Gastrocnemius medialis (tissue), 4 donors: ENCODE results near the gene VRK3. TPM values are rescaled to one million over a fixed set of nuclear protein-coding genes. Genes with fewer than 3 reads are reported as not detected.

Experiments used
- ATAC-seq, 2 donors: fragments of 150-250 bp; one replicate each; pipeline ENCODE4 v1.9.1; 2016
- DNase-seq, 2 donors: peaks; one replicate each; pipeline ENCODE4 v3.0.0-alpha.2; 2019
- H3K27ac ChIP-seq, 4 donors: fragments of 200-600 bp; sonication (generic); 1 replicate in 1 of 4; 2 replicates in 3 of 4; pipeline ENCODE4 v1.5.1; 2016 to 2018; ENCODE audit warnings: mild to moderate bottlenecking in 2 of 4, moderate library complexity in 1 of 4
- H3K27me3 ChIP-seq, 3 donors: fragments of 200-600 bp; sonication (generic) in 2 of 3; 1 replicate in 1 of 3; 2 replicates in 2 of 3; pipeline versions ENCODE4 v1.5.1 to v1.6.0; 2016 to 2019; ENCODE audit warnings: mild to moderate bottlenecking in 1 of 3, moderate library complexity in 1 of 3
- H3K36me3 ChIP-seq, 2 donors: fragments of 200-600 bp; sonication (generic) in 1 of 2; one replicate each; pipeline ENCODE4 v1.5.1; 2017 to 2018
- H3K4me1 ChIP-seq, 2 donors: fragments of 200-600 bp; sonication (generic) in 1 of 2; one replicate each; pipeline ENCODE4 v1.5.1; 2016 to 2017; ENCODE audit warnings: mild to moderate bottlenecking in 2 of 2
- H3K4me3 ChIP-seq, 4 donors: fragments of 200-600 bp; sonication (generic) in 3 of 4; 1 replicate in 1 of 4; 2 replicates in 3 of 4; pipeline ENCODE4 v1.5.1; 2016 to 2019; ENCODE audit warnings: mild to moderate bottlenecking in 2 of 4
- H3K9me3 ChIP-seq, 3 donors: fragments of 200-600 bp; sonication (generic) in 2 of 3; 1 replicate in 1 of 3; 2 replicates in 2 of 3; pipeline ENCODE4 v1.5.1; 2016 to 2019
- POLR2A ChIP-seq, 2 donors: fragments of 450-650 bp; IDR thresholded peaks; one replicate each; pipeline ENCODE4 v1.6.1; 2017; ENCODE audit warnings: antibody characterized with exemption in 2 of 2, mild to moderate bottlenecking in 2 of 2, moderate library complexity in 2 of 2
- in situ Hi-C, 4 donors: fragments of 200-750 bp; cut with MboI; loops; one replicate each; pipeline versions ENCODE4 v1.15.0 to v1.8.0; 2017; ENCODE audit warnings: low sequenced_read_pairs in 4 of 4
- intact Hi-C: fragments of 100-400 bp; cut with DNase I; formaldehyde crosslinking; loops from one replicate; pipeline ENCODE4 v1.15.1; 2023; ENCODE audit warnings: low total_unique reads
- total RNA-seq, 4 donors: library from RNA; depleted of rRNA; stranded (reverse); fragments of >200 nt; gene quantifications; one replicate each; pipeline versions ENCODE4 v1.1.0 to v1.2.3, GENCODE V29; 2016
- TF ChIP-seq, protein P1 (sequence below), 5 experiments: fragments of 450-650 bp in 3 of 5; fragments of 200-600 bp in 2 of 5; sonication (generic) in 2 of 5; IDR thresholded peaks in 4 of 5; conservative IDR thresholded peaks in 1 of 5; 1 replicate in 4 of 5; 2 replicates in 1 of 5; pipeline ENCODE4 v1.5.1; 2016 to 2019; ENCODE audit warnings: antibody characterized with exemption in 5 of 5, mild to moderate bottlenecking in 3 of 5, moderate library complexity in 3 of 5

VRK3 gene
- total RNA-seq, 4 donors from 2014 or later: 36.0 to 52.8 (median 39.9) TPM

DNA sequence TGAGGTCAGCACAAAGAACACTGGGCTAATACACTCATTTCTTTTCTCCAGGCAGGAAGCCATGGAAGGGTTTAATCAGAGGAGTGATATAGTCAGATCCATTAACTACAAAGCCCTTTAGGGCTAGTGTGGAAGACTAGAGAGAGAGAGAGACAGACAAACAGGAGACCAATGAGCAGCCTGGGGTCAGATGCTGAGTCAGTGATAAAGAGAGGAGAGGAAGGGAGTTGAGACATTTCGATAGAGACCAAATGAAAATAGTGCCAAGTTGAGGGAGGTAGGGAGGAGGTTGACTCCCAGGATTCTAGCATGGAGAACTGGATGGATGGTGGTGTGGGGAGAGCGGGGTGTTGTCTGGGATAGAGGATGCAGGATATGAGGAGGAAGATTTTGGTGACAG lies 18.8 kb upstream of the VRK3 start:
- Histone ChIP-seq H3K27ac (no peak overlapping the region), H3K4me3 (no peak overlapping the region), H3K27me3 (no peaks in the 10 kb centered on the region), H3K4me1 (no peaks in the 10 kb centered on the region), H3K36me3 (peaks cover 31 to 92% of the 10 kb centered on the region in 2 donors), H3K9me3 (peaks cover 15 to 44% (median 25%) of the 10 kb centered on the region in 3 donors)
- TF ChIP-seq, protein P1, sequence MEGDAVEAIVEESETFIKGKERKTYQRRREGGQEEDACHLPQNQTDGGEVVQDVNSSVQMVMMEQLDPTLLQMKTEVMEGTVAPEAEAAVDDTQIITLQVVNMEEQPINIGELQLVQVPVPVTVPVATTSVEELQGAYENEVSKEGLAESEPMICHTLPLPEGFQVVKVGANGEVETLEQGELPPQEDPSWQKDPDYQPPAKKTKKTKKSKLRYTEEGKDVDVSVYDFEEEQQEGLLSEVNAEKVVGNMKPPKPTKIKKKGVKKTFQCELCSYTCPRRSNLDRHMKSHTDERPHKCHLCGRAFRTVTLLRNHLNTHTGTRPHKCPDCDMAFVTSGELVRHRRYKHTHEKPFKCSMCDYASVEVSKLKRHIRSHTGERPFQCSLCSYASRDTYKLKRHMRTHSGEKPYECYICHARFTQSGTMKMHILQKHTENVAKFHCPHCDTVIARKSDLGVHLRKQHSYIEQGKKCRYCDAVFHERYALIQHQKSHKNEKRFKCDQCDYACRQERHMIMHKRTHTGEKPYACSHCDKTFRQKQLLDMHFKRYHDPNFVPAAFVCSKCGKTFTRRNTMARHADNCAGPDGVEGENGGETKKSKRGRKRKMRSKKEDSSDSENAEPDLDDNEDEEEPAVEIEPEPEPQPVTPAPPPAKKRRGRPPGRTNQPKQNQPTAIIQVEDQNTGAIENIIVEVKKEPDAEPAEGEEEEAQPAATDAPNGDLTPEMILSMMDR (IDR thresholded peaks at IDR 0.05 in 4 of 5, conservative IDR thresholded peaks at IDR 0.05 in 1 of 5): no peak
- no peak for TF ChIP-seq POLR2A (IDR thresholded peaks at IDR 0.05)
- intact Hi-C loops: no loop called here
- ATAC-seq (no peak), DNase-seq (no peak)
- in situ Hi-C loops: no loop called here

DNA sequence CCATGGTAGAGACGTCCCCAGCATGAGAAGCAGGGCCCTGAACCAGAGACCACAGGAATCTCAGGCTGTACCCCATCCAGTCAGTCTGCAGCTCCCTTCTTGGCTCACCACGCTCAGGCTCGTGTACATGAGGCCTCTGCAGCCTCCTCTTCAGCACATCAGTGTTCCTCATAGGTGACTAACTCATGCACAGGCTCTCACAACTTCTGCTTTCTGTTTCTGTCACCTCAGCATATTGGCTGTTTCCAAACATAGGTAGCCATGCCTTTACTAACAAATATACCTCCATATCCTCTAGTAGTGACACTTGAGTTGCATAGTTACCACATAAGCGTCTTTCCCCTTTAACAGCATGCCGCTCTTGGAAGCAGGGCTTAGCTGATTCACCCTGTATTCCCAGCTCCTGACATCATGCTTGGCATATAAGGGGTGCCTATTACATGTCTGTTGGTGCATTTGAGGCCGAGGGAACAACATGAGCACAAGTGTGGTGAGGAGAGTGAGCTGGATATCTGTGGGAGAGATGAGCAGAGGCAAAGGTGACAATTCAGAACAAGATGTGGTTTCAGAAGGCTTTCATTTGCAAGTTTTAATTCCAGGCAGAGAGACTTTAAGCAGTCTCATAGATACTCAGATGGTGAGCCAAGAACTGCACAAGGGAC lies 17.3 kb upstream of the VRK3 start:
- H3K27me3 ChIP-seq: no peaks in the 10 kb centered on the region
- intact Hi-C loops (no loop called here), in situ Hi-C loops (no loop called here)
- no peak for DNase-seq
- H3K36me3 ChIP-seq: peaks cover 28 to 98% of the 10 kb centered on the region in 2 donors
- H3K4me3 ChIP-seq: no peak overlapping the region
- H3K9me3 ChIP-seq: peaks cover 15 to 40% (median 25%) of the 10 kb centered on the region in 3 donors
- peak; percentile 36 to 53 for ATAC-seq
- TF ChIP-seq, protein P1 (IDR thresholded peaks at IDR 0.05 in 4 of 5, conservative IDR thresholded peaks at IDR 0.05 in 1 of 5): no peak
- TF ChIP-seq POLR2A (IDR thresholded peaks at IDR 0.05): no peak
- H3K4me1 ChIP-seq: no peaks in the 10 kb centered on the region
- H3K27ac ChIP-seq: no peak overlapping the region

DNA sequence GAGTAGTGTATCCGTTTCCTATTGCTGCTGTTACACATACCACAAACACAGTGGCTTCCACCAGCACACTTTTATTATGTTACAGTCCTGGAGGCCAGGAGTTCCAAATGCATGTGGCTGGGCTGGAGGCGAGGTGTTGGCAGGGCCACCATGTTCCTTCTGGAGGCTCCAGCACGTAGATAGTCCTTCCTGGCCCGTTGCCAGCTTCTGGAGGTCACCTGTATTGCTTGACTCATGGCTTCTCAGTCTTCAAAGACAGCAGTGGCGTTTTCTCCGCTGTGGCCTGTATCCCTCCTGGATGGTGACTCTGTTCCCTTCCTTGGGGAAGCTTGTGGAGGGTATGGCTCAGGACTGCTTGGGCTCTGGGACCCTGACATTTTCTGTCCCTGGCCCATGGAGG lies 15.8 kb upstream of the VRK3 start:
- no peaks in the 10 kb centered on the region for H3K27me3 ChIP-seq
- H3K4me3 ChIP-seq: no peak overlapping the region
- peaks cover 15 to 25% (median 18%) of the 10 kb centered on the region in 3 donors for H3K9me3 ChIP-seq
- DNase-seq (peak in 1 of 2 donors; percentile 19), ATAC-seq (peak in 1 of 2 donors; percentile 72)
- peaks cover 21 to 93% of the 10 kb centered on the region in 2 donors for H3K36me3 ChIP-seq
- in situ Hi-C loops (no loop called here), intact Hi-C loops (no loop called here)
- H3K4me1 ChIP-seq: no peaks in the 10 kb centered on the region
- TF ChIP-seq, protein P1 (IDR thresholded peaks at IDR 0.05 in 4 of 5, conservative IDR thresholded peaks at IDR 0.05 in 1 of 5): no peak
- TF ChIP-seq POLR2A (IDR thresholded peaks at IDR 0.05): no peak
- H3K27ac ChIP-seq: no peak overlapping the region

DNA sequence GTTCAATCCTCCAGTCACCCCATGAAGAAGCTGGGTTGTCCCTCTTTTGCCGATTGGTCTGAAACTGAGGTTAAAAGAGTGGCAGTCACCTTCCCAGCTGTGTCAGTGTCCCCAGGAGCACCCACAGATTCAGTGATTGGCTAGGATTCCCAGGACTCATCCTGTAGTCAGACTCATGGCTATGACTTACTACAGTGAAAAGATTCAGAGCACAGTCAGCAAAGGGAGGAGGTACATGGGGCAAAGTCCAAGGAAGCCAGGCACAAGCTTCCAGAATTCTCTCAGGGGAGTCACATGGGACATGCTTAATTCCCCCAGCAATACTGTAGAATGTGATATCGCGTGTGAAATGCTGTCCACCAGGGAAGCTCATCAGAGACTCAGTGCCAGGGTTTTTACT lies 14.8 kb upstream of the VRK3 start:
- TF ChIP-seq, protein P1 (IDR thresholded peaks at IDR 0.05 in 4 of 5, conservative IDR thresholded peaks at IDR 0.05 in 1 of 5): no peak
- no peak for TF ChIP-seq POLR2A (IDR thresholded peaks at IDR 0.05)

More for the DNA sequence above, 14.8 kb upstream of the VRK3 start:
- H3K27ac ChIP-seq: no peak overlapping the region
- H3K36me3 ChIP-seq: peaks cover 11 to 91% of the 10 kb centered on the region in 2 donors
- no peak overlapping the region for H3K4me3 ChIP-seq
- in situ Hi-C loops (no loop called here), intact Hi-C loops (no loop called here)
- no peaks in the 10 kb centered on the region for H3K4me1 ChIP-seq
- H3K27me3 ChIP-seq: no peaks in the 10 kb centered on the region
- peaks cover 8 to 15% (median 9%) of the 10 kb centered on the region in 3 donors for H3K9me3 ChIP-seq
- no peak for DNase-seq
- ATAC-seq: no peak
